Cardiac fibroblast (primary cell): Measurements from ENCODE around the gene RNF213.

Experiments
- DNase-seq, 2 donors: peaks; one replicate each; pipeline versions ENCODE4 v3.0.0 to v3.0.0-alpha.2; 2010; ENCODE audit warnings: low read depth in 2 of 2
- H3K4me3 ChIP-seq, 2 donors: replicated peaks in 1 of 2; 1 replicate in 1 of 2; 2 replicates in 1 of 2; pipeline ENCODE4 v1.5.1; 2011; ENCODE audit warnings: low read depth in 2 of 2, low read length in 2 of 2, mild to moderate bottlenecking in 2 of 2, moderate library complexity in 1 of 2
- TF ChIP-seq, protein P1 (sequence below): IDR thresholded peaks from one replicate; pipeline ENCODE4 v1.5.1; 2011; ENCODE audit warnings: low read depth, mild to moderate bottlenecking, low read length, inconsistent platforms

Gene RNF213

DNA sequence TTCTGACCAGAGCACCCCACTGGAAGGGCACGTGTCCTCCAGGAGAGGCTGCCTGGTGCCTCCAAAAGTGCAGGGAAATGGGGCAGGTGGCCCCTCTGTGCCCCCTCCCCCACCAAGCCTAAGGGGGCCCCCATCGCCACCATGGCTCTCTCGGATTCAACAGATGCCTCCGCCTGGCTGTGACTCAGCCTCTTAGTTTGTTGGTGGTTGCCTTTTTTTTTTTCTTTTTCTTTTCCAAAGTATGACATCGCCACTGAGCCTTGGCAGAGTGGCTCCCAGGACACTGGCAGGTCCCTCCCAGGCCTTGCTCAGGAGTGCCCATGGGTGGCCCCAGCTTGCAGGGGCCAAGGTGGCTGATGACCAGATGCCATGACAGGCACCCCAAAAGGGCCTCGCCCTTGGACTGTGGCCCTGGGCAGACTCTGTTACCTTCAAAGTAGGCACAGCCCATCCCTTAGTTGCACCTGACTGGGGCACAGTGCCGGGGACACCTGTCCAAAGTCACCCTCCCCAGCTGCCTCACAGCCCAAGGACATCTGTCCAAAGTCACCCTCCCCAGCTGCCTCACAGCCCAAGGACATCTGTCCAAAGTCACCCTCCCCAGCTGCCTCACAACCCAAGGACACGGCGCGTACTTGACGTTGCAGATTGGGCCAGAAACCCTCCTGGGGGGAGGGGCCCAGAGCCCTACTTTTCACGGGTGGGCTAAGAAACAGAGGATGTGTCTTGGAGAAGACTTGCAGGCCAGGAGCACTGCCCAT lies 186.2 kb downstream of the RNF213 start:
- TF ChIP-seq, protein P1, sequence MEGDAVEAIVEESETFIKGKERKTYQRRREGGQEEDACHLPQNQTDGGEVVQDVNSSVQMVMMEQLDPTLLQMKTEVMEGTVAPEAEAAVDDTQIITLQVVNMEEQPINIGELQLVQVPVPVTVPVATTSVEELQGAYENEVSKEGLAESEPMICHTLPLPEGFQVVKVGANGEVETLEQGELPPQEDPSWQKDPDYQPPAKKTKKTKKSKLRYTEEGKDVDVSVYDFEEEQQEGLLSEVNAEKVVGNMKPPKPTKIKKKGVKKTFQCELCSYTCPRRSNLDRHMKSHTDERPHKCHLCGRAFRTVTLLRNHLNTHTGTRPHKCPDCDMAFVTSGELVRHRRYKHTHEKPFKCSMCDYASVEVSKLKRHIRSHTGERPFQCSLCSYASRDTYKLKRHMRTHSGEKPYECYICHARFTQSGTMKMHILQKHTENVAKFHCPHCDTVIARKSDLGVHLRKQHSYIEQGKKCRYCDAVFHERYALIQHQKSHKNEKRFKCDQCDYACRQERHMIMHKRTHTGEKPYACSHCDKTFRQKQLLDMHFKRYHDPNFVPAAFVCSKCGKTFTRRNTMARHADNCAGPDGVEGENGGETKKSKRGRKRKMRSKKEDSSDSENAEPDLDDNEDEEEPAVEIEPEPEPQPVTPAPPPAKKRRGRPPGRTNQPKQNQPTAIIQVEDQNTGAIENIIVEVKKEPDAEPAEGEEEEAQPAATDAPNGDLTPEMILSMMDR = no peak
- H3K4me3 ChIP-seq = no peak overlapping the region
- peak in 1 of 2 donors; percentile 24 for DNase-seq

DNA sequence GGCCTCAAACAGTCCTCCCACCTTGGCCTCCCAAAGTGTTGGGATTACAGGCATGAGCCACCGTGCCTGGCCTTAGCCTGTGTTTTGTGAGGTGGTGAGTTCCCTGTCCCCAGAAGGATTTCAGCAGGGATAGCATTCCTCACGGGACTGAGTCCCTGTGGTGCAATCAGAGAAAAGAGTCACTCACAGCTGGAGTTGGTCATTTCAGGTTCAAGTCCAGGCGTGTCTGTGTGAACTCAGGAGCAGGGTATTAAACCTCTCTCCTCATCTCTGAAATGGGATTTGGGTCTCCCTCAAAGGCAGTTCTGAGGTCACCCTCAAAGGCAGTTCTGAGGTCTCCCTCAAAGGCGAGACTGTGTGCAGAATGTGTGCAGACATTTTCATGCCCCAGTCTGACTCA lies 187.1 kb downstream of the RNF213 start:
- TF ChIP-seq, protein P1 = no peak
- no peak for DNase-seq
- no peak overlapping the region for H3K4me3 ChIP-seq
